Breast epithelium (tissue), 3 donors: ENCODE results near the gene BAIAP2L2.

Experiments used
- POLR2A ChIP-seq: fragments of 450-650 bp; IDR thresholded peaks from one replicate; pipeline ENCODE4 v1.6.1; 2016; ENCODE audit warnings: antibody characterized with exemption, mild to moderate bottlenecking, moderate library complexity
- TF ChIP-seq, protein P1 (sequence below), 3 donors: fragments of 450-650 bp; IDR thresholded peaks; one replicate each; pipeline ENCODE4 v1.5.1; 2016 to 2017; ENCODE audit warnings: antibody characterized with exemption in 3 of 3, mild to moderate bottlenecking in 3 of 3, moderate library complexity in 3 of 3

DNA sequence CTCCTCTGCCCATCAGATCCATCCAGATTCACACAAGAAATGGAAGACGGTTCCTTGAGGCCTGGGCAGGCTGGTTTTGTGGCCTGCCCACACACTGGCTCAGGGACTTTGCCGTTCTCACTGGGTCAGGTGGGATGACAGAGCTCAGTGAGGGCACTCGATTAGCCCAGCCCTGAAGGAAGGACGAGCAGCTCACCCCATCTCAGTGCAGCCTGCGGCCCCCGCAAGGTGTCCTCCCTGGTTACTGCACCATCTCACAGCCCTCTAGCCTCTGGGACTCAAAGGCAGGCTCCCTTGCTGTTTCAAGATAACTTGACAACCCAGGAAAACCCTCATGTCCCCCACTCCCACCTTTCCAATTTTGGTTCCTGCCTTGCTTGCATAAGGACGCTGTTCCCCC, 30.7 kb downstream of the BAIAP2L2 start:
- TF ChIP-seq, protein P1, sequence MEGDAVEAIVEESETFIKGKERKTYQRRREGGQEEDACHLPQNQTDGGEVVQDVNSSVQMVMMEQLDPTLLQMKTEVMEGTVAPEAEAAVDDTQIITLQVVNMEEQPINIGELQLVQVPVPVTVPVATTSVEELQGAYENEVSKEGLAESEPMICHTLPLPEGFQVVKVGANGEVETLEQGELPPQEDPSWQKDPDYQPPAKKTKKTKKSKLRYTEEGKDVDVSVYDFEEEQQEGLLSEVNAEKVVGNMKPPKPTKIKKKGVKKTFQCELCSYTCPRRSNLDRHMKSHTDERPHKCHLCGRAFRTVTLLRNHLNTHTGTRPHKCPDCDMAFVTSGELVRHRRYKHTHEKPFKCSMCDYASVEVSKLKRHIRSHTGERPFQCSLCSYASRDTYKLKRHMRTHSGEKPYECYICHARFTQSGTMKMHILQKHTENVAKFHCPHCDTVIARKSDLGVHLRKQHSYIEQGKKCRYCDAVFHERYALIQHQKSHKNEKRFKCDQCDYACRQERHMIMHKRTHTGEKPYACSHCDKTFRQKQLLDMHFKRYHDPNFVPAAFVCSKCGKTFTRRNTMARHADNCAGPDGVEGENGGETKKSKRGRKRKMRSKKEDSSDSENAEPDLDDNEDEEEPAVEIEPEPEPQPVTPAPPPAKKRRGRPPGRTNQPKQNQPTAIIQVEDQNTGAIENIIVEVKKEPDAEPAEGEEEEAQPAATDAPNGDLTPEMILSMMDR (IDR thresholded peaks at IDR 0.05): no peak
- no peak for TF ChIP-seq POLR2A
